ENCODE data around the gene DYNLT5.
"Not testable (repeated sequence)": the region's sequence is repeated elsewhere in the genome, so short reads cannot be mapped to it uniquely, and the experiment has no call there.

The DYNLT5 gene

GRCh38 chr1:66730462-66730861 lies 21.8 kb upstream of the DYNLT5 start:
- no peaks in the 10 kb centered on the region for H3K36me3 ChIP-seq
- TF ChIP-seq, protein P1, sequence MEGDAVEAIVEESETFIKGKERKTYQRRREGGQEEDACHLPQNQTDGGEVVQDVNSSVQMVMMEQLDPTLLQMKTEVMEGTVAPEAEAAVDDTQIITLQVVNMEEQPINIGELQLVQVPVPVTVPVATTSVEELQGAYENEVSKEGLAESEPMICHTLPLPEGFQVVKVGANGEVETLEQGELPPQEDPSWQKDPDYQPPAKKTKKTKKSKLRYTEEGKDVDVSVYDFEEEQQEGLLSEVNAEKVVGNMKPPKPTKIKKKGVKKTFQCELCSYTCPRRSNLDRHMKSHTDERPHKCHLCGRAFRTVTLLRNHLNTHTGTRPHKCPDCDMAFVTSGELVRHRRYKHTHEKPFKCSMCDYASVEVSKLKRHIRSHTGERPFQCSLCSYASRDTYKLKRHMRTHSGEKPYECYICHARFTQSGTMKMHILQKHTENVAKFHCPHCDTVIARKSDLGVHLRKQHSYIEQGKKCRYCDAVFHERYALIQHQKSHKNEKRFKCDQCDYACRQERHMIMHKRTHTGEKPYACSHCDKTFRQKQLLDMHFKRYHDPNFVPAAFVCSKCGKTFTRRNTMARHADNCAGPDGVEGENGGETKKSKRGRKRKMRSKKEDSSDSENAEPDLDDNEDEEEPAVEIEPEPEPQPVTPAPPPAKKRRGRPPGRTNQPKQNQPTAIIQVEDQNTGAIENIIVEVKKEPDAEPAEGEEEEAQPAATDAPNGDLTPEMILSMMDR (IDR thresholded peaks at IDR 0.05) = no peak

GRCh38 chr1:66731170-66731865 lies 20.9 kb upstream of the DYNLT5 start:
- H3K4me3 ChIP-seq (ENCODE audit: low read depth in 1 of 2, low read length in 1 of 2) = no peak overlapping the region
- no peak overlapping the region for H3K27ac ChIP-seq
- H3K9me3 ChIP-seq = no peaks in the 10 kb centered on the region
- no peaks in the 10 kb centered on the region for H3K27me3 ChIP-seq
- peaks cover 24 to 30% of the 10 kb centered on the region in 2 experiments for H3K4me1 ChIP-seq (ENCODE audit: control insufficient read depth in 1 of 2, insufficient read depth in 1 of 2, low read depth in 1 of 2, low read length in 1 of 2)
- TF ChIP-seq, protein P1 (IDR thresholded peaks at IDR 0.05) = no peak
- no peaks in the 10 kb centered on the region for H3K36me3 ChIP-seq

More at GRCh38 chr1:66730462-66730861, 21.8 kb upstream of the DYNLT5 start:
- Histone ChIP-seq H3K27ac (no peak overlapping the region), H3K9me3 (no peaks in the 10 kb centered on the region), H3K27me3 (no peaks in the 10 kb centered on the region), H3K4me1 (ENCODE audit: control insufficient read depth in 1 of 2, insufficient read depth in 1 of 2, low read depth in 1 of 2, low read length in 1 of 2) (peaks cover 30 to 37% of the 10 kb centered on the region in 2 experiments), H3K4me3 (ENCODE audit: low read depth in 1 of 2, low read length in 1 of 2) (no peak overlapping the region)

DNA sequence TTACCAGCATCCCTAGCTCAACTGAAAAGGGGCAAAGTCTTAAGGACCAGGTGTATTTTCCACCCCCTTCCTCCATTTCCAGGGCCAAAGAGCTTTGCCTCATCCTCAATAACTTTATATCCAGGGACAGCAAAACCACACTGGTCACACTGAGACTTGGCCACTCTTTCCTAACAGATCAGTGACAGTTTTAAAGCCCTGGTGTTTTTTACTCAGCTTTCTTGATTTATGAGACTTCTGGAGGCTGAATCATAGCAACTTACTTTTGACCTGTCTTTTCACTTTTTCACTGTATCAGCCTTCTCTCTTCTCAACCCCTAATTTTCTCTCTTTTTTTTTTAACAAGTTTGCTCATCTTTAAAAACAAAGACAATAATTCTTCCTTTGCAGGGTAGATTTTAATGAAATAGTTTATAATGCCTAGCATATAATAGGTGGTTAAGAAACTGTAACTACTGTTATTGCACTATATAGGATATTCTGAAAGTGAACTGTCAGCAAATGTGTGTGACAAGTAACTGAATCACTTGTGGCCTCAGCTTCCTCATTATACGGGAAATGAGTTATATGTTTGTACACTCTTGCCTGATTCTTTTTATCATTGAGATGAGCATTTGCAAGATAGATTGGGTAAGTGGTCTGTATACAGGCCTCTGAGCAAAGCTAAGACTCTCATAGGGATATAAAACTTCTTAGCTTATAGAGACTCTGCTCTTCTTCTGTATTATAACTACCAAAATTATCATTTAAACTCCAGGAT lies 19.7 kb upstream of the DYNLT5 start:
- Histone ChIP-seq H3K36me3 (no peaks in the 10 kb centered on the region), H3K4me3 (ENCODE audit: low read depth in 1 of 2, low read length in 1 of 2) (no peak overlapping the region), H3K27ac (peak overlapping the region; percentile 73), H3K9me3 (no peaks in the 10 kb centered on the region), H3K27me3 (no peaks in the 10 kb centered on the region), H3K4me1 (ENCODE audit: control insufficient read depth in 1 of 2, insufficient read depth in 1 of 2, low read depth in 1 of 2, low read length in 1 of 2) (peaks cover 24 to 30% of the 10 kb centered on the region in 2 experiments)
- TF ChIP-seq, protein P1 (IDR thresholded peaks at IDR 0.05) = no peak

GRCh38 chr1:66733348-66734017 lies 18.8 kb upstream of the DYNLT5 start:
- Histone ChIP-seq H3K27me3 (no peaks in the 10 kb centered on the region), H3K4me1 (ENCODE audit: control insufficient read depth in 1 of 2, insufficient read depth in 1 of 2, low read depth in 1 of 2, low read length in 1 of 2) (peaks cover 24 to 30% of the 10 kb centered on the region in 2 experiments), H3K27ac (peak overlapping the region; percentile 73), H3K36me3 (no peaks in the 10 kb centered on the region), H3K9me3 (no peaks in the 10 kb centered on the region), H3K4me3 (ENCODE audit: low read depth in 1 of 2, low read length in 1 of 2) (no peak overlapping the region)
- TF ChIP-seq, protein P1 (IDR thresholded peaks at IDR 0.05) = no peak

DNA sequence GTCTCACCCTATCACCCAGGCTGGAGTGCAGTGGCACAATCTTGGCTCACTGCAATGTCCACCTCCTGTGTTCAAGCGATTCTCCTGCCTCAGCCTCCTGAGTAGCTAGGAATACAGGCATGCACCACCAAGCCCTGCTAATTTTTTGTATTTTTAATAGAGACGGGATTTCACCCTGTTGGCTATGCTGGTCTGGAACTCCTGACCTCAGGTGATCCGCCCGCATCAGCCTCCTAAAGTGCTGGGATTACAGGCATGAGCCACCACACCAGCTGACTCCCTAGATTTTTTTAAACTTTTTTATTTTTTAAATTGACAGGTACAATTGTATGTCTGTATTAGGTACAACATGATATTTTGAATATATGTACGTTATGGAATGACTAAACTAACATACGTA lies 17.7 kb upstream of the DYNLT5 start:
- H3K27ac ChIP-seq; H3K9me3 ChIP-seq; H3K4me3 ChIP-seq (ENCODE audit: low read depth in 1 of 2, low read length in 1 of 2); H3K27me3 ChIP-seq; H3K36me3 ChIP-seq: not testable (repeated sequence)
- peaks cover 22 to 30% of the 10 kb centered on the region in 2 experiments for H3K4me1 ChIP-seq (ENCODE audit: control insufficient read depth in 1 of 2, insufficient read depth in 1 of 2, low read depth in 1 of 2, low read length in 1 of 2)

All from neutrophil (primary cell).